ENCODE results near the gene VPS45.
"Not testable (repeated sequence)": the region's sequence is repeated elsewhere in the genome, so short reads cannot be mapped to it uniquely, and the experiment has no call there.

VPS45 gene

DNA sequence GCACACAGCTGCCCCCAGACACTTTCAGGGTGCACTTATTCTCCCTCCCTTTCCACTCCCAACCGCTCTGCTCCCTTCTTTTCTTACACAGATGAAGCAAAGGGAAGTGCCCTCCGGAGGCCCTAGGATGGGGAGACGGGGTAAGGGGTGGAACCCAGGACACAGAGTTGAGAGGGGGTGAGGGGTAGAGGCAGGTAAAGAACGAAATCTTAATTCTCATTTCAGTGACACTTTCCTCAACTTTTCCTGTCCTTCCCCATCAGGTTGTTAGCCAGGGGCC lies 94.9 kb downstream of the VPS45 start:
- DNase-seq = no peak

DNA sequence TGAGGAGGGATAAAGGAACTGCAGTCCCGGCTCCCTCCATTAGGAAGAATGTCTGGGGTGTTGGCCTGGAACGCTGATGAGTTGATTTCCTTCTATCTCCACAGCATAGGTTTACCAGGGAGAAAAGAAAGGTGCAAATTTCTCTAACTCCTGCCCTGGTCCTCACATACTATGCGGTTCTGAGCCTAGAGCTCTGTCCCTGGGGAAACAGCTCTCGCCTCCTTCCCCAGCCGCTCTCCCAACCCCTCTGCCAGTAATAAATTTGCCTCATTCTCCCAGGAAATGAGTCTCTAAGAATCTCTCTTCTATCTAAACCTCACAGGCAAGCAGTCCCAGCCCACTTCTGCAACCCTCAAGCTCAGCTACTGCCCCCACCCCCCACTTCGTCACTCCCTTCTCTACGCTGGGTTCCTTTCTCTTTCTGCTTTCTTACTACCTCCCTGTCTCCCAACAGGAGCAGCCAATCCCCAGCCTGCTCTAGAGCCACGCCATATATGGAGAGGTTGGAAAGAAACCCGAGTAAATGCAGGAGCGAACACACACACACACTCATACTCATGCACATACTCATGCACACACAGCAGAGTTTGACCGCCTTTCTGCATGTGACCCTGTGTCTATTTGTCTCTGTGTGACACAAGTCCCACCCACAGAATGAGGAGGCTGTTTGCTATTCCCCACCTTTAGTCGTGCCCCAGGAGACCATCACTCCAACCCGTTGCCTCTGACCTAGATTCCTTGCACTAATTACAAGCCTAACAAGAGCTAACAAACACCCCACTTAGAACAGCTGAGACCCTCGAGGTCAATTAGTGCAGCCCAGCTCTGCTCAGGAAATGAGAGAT lies 95.5 kb downstream of the VPS45 start:
- peak; percentile 69 to 80 for DNase-seq

DNA sequence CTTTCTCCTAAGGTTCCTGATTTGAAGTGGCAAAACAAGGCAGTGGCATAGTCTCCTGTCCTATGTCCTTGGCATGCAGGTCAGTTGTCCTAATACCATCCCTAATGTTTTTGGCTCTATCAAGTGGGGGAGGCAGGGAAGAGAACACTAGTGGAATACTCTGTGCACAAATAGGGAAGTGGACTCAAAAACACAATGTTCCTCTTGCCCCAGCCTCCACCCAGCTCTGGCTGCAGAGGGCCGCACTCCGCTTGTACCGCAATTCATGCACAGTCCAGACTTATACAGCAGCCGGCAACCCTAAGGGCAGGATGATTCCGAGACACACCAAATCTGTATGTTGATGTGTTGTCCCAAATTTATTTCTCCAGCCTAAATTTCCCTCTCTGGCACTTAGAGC lies 96.6 kb downstream of the VPS45 start:
- DNase-seq = no peak

DNA sequence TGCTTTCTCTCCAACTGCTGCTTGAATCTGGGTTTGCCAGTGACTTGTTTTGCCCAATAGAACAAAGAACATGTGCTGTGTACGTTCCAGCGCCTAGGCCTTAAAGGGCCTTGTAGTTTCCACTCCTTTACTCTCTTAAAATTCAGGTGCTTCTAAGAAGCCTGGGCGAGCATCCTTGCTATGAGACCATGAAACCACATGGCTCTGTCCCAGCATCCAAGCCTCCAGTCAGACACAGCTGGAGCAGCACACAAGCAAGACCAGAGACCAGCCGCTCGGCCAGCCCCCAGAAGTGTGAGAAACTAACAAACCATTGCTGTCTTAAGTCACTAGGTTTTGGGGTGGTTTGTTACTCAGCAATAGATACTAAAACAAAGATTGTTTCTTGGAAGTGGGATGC lies 97.2 kb downstream of the VPS45 start:
- no peak for DNase-seq

DNA sequence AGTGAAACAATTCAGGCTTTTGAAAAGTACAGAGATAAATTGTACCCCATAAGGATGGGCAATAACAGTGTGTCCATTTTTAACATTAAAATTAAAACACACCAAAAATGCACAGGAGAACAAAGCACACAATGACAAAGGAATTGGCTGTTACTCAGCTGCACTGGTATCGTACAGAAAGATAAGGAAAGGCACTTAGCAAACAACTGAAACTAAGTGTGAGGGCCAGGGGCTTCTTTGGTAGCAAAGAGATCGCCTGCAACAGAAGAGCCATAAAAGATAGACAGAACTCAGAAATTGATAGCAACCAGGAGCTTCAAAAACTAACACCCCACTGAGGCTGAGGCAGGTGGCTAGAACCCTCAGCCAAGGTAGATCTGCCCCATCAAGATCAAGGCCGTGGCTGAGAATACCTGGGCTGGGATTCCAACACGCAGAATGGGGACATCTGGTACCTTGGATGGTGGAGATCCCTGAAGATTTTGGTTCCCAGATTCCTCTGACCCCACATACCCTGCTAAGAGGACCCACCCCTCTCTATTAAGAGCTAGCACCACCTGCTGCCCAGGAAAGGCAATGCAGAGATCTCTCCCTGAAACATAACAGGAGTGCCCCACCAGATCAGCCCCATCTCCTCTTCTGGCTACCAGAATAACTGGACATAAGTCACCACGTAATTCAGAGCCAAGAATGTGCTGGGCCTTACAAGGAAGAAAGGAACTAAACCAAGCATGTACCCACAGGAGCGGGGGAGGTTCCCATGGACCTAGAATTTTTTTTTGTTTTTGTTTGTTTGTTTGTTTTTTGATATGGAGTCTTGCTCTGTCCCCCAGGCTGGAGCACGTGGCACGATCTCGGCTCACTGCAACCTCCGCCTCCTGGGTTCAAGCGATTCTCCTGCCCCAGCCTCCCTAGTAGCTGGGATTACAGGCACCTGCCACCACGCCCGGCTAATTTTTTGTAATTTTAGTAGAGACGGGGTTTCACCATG lies 98.3 kb downstream of the VPS45 start:
- DNase-seq = no peak

DNA sequence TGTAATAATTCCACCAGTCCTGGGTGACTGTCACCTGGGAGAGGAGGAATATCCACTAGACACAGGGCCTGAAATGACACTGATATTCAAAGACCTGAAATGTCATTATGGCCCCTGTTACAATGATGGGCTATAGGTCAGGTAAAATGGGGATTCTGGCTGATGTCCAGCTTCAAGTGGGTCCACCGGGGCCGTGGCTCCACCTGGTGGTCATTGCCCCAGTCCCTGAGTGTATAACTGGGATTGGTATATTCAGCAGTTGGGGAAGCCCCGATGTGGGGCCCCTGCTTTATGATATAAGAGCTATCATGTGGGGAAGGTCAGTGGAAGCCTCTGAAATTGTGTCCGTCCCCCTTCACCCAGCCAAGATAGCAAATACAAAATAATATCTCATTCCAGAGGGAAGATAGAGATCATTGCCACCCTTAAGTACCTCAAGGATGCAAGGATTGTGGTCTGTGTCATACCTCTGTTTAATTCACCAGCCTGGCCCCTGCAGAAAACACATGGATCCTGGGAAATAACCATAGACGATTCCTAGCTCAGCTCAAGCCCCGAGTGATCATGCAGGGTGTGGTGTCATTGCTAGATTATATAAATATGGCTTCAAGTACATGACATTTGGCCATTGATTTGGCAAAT lies 101.5 kb downstream of the VPS45 start:
- peak in 1 of 2 donors; percentile 24 for DNase-seq

DNA sequence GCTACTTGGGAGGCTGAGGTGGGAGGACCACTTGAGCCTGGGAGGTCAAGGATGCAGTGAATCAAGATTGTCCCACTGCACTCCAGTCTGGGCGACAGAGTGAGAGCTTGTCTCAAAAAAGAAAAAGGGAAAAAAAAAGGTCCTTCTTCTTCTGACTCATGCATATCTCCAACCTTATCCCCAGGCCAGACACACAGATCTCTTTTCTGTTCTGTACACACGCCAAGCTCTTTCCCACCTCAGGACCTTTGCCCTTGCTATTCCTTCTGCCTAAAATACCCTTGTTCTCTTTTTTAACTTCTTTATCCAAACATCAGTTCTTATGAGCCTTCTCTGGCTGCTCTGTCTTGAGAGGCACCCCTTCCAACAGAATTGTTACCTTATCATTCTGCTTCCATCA lies 104.2 kb downstream of the VPS45 start:
- DNase-seq = no peak

DNA sequence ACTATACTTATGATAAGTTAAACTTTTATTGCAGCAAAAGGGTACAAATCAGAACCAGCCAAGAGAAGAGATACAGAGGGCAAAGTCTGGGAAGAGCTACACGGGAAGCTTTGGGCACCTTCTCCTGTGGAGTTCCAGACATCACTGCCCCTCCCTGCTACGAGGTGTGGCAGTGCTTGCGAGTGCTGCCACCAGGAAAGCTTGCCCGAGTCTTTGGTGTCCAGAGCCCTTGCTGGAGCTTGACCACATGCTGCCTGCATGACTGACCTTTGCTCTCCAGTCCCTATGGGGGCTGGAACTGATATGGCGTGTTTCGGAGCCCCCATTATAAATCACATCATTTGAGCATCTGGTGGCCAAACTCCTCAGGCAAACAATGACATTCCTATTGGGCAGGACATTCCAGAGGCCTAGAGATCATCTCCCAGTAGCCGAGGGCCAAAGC lies 105.6 kb downstream of the VPS45 start:
- no peak for DNase-seq

DNA sequence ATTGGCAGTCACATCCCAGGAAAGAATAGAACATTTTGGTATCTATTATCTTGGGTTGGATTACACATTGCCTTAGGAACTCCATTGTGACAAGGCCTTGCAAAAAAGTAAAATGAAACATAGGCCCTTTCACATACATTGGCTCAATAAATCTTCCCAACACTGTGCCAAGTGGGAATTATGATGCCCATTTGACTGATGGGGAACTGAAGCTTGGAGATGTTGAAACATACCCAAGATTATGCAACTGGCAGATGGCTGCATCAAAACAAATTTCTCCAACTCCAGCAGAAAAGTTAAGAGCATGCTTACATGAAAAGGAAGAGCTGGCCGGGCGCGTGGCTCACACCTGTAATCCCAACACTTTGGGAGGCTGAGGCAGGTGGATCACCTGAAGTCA lies 109.0 kb downstream of the VPS45 start:
- no peak for DNase-seq

DNA sequence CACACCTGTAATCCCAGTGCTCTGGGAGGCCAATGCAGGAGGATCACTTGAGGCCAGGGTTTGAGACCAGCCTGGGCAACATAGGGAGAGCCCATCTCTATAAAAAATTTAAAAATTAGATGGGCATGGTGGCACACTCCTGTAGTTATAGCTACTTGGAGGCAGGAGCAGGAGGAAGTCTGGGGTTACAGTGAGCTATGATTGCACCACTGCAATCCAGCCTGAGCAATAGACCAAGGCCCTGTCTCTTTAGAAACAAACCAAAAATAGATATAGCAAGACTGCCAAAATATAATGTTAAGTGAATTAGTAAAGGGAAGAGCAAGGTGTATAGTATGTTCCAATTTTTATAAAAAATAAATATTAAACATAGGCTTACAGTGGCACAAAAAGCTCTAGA lies 111.0 kb downstream of the VPS45 start:
- no peak for DNase-seq

DNA sequence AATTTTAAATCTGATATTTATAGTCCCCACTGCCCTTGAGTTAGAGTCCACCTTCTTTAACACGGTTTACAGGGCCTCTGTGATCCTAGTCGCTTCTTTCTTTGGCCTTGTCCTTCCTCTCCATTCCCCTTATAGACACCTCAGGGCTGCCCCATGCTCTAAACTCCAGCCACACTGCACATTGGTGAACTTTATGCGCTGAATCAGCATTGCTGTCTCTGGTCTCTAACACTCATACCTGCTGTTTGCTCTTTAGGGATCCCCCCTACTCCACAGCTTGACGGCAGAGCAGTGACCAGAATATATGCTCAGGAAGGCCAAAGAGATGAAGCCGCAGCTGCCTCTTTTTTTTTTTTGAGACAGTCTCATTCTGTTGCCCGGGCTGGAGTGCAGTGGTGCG lies 112.3 kb downstream of the VPS45 start:
- DNase-seq = no peak

DNA sequence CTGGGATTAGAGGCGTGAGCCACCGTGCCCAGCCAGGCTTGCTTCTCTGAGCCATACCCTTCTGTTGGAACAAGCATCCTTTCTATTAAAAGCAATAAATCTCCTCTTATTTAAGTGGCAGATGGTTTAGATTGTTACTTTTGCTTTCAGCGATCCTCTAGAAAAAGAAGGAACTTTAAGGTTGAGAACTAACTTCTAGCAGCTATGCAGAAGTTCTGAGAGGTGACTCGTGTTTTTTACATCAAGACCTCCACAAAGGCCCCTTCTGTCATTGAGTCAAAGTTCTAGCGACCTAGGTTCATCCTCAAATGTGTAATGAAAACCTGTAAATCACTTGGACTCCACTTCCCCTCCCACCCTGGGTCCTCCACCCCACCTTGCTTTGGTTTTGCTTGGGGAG lies 112.9 kb downstream of the VPS45 start:
- DNase-seq = no peak

DNA sequence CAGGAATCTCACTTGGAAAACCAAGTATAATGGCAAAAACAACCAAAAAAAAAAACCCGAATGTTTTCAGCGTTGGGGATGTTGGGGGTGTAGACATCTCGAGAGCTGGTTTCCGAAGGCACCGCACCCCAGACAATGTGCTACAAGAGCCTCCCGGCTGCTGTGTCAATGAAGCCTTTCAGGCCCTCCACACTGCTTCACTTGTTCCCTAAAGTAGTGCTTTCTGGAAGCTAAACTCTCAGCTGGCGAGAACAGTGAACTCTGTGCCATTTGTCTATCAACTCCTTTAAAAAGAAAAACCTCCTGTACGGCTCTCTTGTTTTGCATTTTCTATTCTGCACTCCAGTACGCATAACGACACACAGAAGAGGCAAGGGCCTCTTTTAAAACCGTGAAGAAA lies 114.7 kb downstream of the VPS45 start:
- DNase-seq = peak; percentile 47 to 87

DNA sequence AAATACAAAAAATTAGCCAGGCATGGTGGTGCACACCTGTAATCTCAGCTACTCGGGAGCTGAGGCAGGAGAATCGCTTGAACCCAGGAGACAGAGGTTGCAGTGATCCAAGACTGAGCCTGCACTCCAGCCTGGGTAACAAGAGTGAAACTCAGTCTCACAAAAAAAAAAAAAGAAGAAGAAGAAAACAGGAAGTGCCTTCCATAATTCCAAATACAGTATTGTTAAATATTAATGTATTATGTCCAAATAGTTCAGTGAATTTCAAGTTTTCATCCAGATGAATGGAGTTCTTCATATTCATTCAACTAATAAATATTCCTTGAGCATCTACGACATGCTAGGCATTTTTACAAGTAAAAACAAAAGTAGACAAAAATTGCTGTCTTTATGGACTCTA lies 115.5 kb downstream of the VPS45 start:
- DNase-seq = no peak

DNA sequence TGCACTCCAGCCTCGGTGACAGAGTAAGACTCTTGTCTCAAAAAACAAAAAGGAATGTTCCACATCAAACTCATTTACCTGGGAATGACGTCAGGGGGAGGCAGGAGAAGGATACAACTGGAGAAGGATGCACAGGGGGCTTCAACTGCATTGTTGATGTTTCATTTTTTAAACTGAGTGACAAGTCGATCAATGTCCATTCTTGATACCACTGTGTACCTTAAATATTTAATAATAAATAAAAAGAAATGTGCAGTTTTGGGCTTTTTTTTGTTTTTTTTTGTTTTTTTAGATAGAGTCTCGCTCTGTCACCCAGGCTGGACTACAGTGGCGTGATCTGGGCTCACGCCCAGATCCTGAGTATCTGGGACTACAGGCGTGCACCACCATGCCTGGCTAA lies 117.9 kb downstream of the VPS45 start:
- DNase-seq = no peak

DNA sequence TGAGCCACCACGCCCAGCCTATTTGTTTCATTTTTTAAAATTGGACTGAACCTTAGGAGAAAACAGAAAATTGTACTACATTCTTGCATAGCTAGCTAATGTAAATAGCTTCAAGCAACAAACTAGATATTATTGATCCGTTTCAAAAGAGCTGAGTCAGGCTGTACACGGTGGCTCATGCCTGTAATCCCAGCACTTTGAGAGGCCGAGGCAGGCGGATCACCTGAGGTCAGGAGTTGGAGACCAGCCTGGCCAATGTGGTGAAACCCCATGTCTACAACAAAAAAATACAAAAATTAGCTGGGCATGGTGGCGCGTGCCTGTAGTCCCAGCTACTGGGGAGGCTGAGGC lies 118.8 kb downstream of the VPS45 start:
- DNase-seq = not testable (repeated sequence)

DNA sequence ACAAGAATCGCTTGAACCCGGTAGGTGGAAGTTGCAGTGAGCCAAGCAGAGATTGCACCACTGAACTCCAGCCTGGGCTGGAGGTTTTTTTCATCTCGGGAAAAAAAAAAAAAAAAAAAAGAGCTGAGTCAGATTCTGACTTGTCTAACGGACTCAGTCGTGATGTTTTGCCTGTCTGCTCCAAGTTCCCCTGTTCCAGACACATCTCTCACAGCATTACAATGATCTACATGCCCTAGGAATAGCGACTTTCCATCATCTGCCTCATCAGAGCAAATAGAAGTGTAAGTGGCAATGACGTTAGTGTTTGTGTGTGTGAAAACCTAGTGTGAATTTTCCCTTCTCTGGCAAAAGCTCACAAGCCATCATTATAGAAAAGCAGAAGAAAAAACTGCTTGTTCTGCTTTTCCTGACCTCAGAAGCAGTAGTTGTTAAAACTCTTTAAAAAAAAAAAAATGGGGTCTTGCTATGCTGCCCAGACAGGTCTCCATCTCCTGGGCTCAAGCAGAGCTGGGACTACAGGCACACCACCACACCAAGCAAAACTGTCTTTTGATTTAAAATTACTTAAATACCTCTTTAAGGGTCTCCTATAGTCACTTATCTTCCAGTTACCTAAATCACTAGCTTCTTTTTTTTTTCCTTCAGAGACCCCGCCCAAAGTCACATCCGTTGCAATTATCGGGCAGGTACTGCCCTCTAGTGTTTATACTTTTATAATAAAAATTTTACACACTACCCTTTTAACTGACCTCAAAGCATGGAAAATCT lies 119.4 kb downstream of the VPS45 start:
- peak in 1 of 2 donors; percentile 56 for DNase-seq

DNA sequence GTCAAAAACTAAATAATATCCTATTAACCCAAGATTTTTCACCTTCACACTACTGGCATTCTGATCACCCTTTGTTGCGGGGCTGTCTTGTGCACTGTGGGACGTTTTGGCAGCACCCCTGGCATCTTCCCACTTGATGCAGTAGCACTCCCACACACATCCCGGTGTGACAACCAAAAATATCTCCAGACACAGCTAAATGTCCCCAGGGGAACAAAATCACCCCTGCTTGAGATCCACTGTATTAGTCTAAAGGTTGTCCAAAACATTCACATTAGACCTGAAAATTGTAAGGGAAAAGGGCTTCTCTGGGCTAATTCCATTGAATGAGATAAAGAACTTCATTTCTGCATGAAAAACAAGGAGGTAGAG lies 120.0 kb downstream of the VPS45 start:
- DNase-seq = no peak

DNA sequence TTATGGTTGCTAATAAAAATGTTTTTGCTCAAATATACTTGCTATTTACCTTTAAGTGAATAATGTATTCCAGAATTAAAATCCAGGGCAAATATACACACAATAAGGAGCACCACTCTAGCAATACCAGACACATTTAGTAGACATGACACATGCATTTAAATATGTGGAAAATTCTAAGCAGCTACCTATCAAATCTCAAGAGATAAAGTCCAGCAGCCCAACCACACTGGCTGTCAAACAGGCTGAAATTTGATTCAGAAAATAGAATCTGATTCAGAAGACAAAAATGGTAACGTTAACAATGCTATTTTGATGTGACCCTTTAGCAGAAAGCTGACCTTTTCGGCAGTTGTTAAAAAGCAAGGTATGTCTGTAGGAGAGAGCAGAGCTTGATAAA lies 124.4 kb downstream of the VPS45 start:
- no peak for DNase-seq

DNA sequence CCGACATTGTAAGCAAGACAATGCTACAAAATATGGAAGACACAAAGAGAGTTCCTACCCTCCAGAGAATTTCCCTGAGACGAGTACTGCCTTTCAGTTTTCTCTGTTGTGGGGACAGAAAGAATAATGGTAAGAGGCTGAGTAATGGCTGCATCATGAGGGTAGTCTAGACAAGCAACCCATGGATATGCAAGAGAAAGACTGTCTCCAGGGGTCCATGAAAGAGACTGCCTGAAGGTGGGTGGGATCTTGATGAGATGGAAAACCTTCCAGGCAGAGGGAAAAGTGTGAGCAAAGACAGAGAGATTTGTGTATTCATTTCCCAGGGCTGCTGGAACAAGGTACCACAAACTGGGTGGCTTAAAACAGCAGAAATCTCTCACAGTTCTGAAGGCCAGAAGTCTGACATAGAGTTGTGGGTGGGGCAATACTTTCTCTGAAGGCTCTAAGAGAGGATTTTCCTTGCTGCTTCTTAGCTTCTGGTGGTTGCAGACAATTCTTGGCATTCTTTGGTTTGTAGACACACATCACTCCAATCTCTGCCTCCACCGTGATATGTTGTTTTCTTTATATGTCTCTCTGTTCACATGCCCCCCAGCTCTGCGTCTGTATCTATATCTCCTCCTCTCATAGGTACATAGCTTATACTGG lies 126.9 kb downstream of the VPS45 start:
- no peak for DNase-seq

All from hippocampal formation (tissue), 2 donors.